DND-41 (cell line): Measurements from ENCODE around the gene SPAG7.

Experiments used
- ATAC-seq: fragments of 200-7000 bp; cut with Tn5 transposase; 3 replicates; pipeline ENCODE4 v1.9.1; 2021; ENCODE audit warnings: low read depth; ENCODE audit not compliant: insufficient read depth
- DNase-seq: peaks from one replicate; pipeline ENCODE4 v3.0.0-alpha.2; 2020
- H2AFZ ChIP-seq: 2 replicates; pipeline ENCODE4 v1.6.0; 2012; ENCODE audit warnings: low read depth, low read length
- H3K27ac ChIP-seq: 2 replicates; pipeline ENCODE4 v1.5.1; 2012; ENCODE audit warnings: low read length, inconsistent platforms
- H3K27me3 ChIP-seq: fragments of 200-600 bp; sonication (generic); 2 replicates; pipeline ENCODE4 v1.6.0; 2012; ENCODE audit warnings: low read length, mild to moderate bottlenecking, inconsistent platforms; ENCODE audit not compliant: insufficient read depth, poor library complexity
- H3K36me3 ChIP-seq: 2 replicates; pipeline ENCODE4 v1.5.1; 2012; ENCODE audit warnings: low read length, inconsistent platforms; ENCODE audit not compliant: insufficient read depth
- H3K4me1 ChIP-seq: 2 replicates; pipeline ENCODE4 v1.5.1; 2012; ENCODE audit warnings: mild to moderate bottlenecking, low read length; ENCODE audit not compliant: insufficient read depth
- H3K4me2 ChIP-seq: 2 replicates; pipeline ENCODE4 v1.6.0; 2012; ENCODE audit warnings: mild to moderate bottlenecking, moderate library complexity, low read length, inconsistent platforms; ENCODE audit not compliant: insufficient read depth
- H3K4me3 ChIP-seq, 2 experiments: fragments of 200-600 bp in 1 of 2; shearing (Covaris generic) in 1 of 2; 2 replicates each; pipeline ENCODE4 v1.5.1; 2012 to 2016; ENCODE audit warnings: inconsistent platforms in 2 of 2, low read length in 2 of 2, mild to moderate bottlenecking in 2 of 2, low read depth in 1 of 2, moderate library complexity in 1 of 2
- H3K79me2 ChIP-seq: 2 replicates; pipeline ENCODE4 v1.6.0; 2012; ENCODE audit warnings: low read length, inconsistent platforms; ENCODE audit not compliant: insufficient read depth
- H3K9ac ChIP-seq: 2 replicates; pipeline ENCODE4 v1.6.0; 2012; ENCODE audit warnings: low read depth, mild to moderate bottlenecking, inconsistent platforms, low read length, moderate library complexity
- H3K9me3 ChIP-seq: 2 replicates; pipeline ENCODE4 v1.5.1; 2012; ENCODE audit warnings: low read length, moderate library complexity, mild to moderate bottlenecking, inconsistent platforms; ENCODE audit not compliant: insufficient read depth, severe bottlenecking
- H4K20me1 ChIP-seq: 2 replicates; pipeline ENCODE4 v1.6.0; 2012; ENCODE audit warnings: low read length; ENCODE audit not compliant: insufficient read depth
- EZH2 ChIP-seq: IDR thresholded peaks from 3 replicates; pipeline ENCODE4 v1.6.1; 2012; ENCODE audit warnings: borderline replicate concordance, low read depth, mild to moderate bottlenecking, moderate library complexity, low read length, inconsistent platforms; ENCODE audit not compliant: severe bottlenecking
- TF ChIP-seq, protein P1 (sequence below): IDR thresholded peaks from 2 replicates; pipeline ENCODE4 v1.5.1; 2012; ENCODE audit warnings: borderline replicate concordance, low read length, moderate library complexity, mild to moderate bottlenecking; ENCODE audit not compliant: poor library complexity, severe bottlenecking; ENCODE audit errors: extremely low read depth

SPAG7 gene

DNA sequence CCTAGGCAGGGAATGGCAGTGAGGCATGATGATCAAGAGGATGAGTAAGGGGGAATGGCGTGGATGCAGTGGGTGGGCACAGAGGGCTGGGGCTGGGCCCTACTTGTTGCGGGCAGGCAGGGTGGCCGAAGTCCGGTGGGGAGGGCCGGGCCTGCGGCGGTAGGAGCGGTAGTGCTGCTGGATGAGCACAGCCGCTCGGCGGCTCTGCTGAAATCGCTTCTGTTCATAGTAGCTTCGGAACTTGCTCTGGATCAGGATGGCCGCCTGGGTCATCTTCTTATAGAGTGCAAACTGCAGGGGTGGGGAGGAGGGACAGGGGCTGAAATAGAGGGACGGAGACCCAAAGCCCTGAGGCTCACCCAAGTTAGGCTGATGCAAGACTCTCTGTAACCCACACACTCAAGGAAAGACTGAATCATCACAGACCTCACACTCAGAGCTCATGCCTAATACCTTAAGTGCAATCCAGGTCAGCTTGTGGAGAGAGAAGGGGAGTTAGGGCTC is 1.5 kb upstream of the SPAG7 start:
- Histone ChIP-seq H3K4me2 (peak overlapping the region; percentile 99), H3K36me3 (peaks cover 53% of the 10 kb centered on the region), H3K4me3 (peak overlapping the region in 1 of 2 experiments; percentile 87; a peak in 3 of 4 replicates), H3K9me3 (no peaks in the 10 kb centered on the region), H4K20me1 (peaks cover 4% of the 10 kb centered on the region), H3K9ac (peak overlapping the region; percentile 87), H2AFZ (no peak overlapping the region), H3K27me3 (no peaks in the 10 kb centered on the region), H3K27ac (peak overlapping the region; percentile 92), H3K79me2 (peaks cover 35% of the 10 kb centered on the region), H3K4me1 (peaks cover 32% of the 10 kb centered on the region)
- TF ChIP-seq, protein P1, sequence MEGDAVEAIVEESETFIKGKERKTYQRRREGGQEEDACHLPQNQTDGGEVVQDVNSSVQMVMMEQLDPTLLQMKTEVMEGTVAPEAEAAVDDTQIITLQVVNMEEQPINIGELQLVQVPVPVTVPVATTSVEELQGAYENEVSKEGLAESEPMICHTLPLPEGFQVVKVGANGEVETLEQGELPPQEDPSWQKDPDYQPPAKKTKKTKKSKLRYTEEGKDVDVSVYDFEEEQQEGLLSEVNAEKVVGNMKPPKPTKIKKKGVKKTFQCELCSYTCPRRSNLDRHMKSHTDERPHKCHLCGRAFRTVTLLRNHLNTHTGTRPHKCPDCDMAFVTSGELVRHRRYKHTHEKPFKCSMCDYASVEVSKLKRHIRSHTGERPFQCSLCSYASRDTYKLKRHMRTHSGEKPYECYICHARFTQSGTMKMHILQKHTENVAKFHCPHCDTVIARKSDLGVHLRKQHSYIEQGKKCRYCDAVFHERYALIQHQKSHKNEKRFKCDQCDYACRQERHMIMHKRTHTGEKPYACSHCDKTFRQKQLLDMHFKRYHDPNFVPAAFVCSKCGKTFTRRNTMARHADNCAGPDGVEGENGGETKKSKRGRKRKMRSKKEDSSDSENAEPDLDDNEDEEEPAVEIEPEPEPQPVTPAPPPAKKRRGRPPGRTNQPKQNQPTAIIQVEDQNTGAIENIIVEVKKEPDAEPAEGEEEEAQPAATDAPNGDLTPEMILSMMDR: no peak
- TF ChIP-seq EZH2: no peak
- DNase-seq (no peak), ATAC-seq (no peak)

DNA sequence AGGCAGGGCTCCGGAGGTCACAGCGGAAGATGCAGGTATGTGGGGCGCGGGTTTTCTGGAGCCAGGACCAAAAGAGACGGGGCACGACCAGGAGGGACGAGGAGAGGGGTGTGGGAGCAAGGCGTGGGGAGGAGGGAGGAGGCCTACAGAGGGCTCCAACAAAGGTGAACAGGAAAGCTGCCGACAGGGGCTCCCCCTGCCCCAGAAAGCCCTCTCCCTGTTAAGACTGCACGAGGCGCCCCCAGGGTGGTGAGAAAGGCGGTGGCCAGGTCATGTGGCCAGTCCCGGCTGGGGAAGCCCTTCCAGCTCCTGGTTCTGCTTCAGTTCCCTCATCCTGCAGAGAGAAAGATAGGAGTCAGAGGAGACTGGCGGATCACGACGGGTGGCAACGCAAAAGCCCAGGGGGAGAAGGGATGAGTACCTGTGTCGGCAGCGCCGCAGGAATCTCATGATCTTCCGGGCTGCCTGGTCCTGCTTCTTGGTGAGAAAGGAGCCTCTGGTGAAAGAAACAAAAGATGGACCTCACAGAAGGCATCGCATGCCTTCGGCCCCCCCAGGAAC is 949 bp upstream of the SPAG7 start:
- TF ChIP-seq EZH2: no peak
- TF ChIP-seq, protein P1: no peak
- Histone ChIP-seq H2AFZ (peak overlapping the region; percentile 83), H4K20me1 (peaks cover 4% of the 10 kb centered on the region), H3K27ac (peak overlapping the region; percentile 92), H3K4me1 (peaks cover 32% of the 10 kb centered on the region), H3K27me3 (no peaks in the 10 kb centered on the region), H3K4me3 (peak overlapping the region; percentile 29 to 87), H3K79me2 (peaks cover 39% of the 10 kb centered on the region), H3K9me3 (no peaks in the 10 kb centered on the region), H3K4me2 (peak overlapping the region; percentile 99), H3K9ac (peak overlapping the region; percentile 87), H3K36me3 (peaks cover 47% of the 10 kb centered on the region)
- DNase-seq (no peak), ATAC-seq (no peak)

DNA sequence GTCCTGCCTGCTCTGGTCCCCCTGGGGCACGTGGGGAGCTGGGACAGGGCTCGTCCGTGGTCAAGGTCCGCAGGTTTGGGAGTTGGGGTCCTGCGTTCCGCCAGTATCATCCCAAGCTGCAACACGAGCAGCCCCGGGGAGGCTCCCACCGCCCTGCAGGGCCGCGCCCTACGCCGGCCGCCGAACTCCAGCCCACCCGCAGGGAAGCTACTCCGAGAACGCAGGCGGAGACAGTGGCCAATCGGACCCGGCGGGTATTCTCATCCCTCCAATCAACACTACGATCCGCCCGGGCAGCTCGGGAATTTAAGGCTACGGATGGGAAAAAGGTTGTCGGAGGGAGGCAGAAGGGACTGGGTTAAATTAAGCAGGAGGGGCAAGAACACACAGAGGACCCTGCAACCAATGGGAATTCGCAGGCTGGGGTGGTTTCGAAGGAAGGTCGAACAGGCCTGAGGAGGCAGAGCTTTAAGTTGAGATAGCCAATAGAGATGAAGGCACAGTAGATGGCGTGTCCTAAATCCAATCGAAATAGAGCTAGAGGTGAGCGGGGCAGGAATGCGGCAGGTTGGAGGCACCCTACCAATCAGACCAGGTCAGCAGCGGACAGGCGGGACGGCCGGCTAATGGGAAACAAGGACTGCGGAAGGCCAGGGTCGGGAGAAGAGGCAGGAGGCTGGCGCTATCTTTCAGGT is 626 bp downstream of the SPAG7 start:
- peaks cover 32% of the 10 kb centered on the region for H3K4me1 ChIP-seq

More for the DNA sequence above, 626 bp downstream of the SPAG7 start:
- peak; percentile 90 for ATAC-seq
- Histone ChIP-seq H3K4me2 (peak overlapping the region; percentile 90), H4K20me1 (no peaks in the 10 kb centered on the region), H3K36me3 (peaks cover 32% of the 10 kb centered on the region), H2AFZ (peak overlapping the region; percentile 73), H3K9ac (peak overlapping the region; percentile 87), H3K79me2 (peaks cover 39% of the 10 kb centered on the region), H3K27me3 (no peaks in the 10 kb centered on the region), H3K4me3 (peak overlapping the region; percentile 48 to 87), H3K27ac (peak overlapping the region; percentile 92), H3K9me3 (no peaks in the 10 kb centered on the region)
- DNase-seq: peak; percentile 99
- TF ChIP-seq, protein P1: no peak
- TF ChIP-seq EZH2: no peak
